Gastroesophageal sphincter (tissue), 4 donors: ENCODE data around the gene CENPX. TPM values are rescaled to one million over a fixed set of nuclear protein-coding genes. Genes with fewer than 3 reads are reported as not detected.
A peak's percentile ranks its signal among the peaks of the same experiment; 100 is the strongest.

ENCODE experiments used
- ATAC-seq: fragments of 150-250 bp; one replicate; pipeline ENCODE4 v1.9.1; 2016; ENCODE audit warnings: mild to moderate bottlenecking, moderate library complexity
- H3K27ac ChIP-seq, 4 donors: fragments of 200-600 bp; sonication (generic) in 3 of 4; 1 replicate in 3 of 4; 2 replicates in 1 of 4; pipeline ENCODE4 v1.5.1; 2016 to 2019
- H3K27me3 ChIP-seq: fragments of 200-600 bp; sonication (generic); one replicate; pipeline ENCODE4 v1.5.1; 2019
- H3K36me3 ChIP-seq, 2 donors: fragments of 200-600 bp; sonication (generic); one replicate each; pipeline ENCODE4 v1.5.1; 2019; ENCODE audit warnings: control low read depth in 1 of 2
- H3K4me1 ChIP-seq, 3 donors: fragments of 200-600 bp; sonication (generic); 1 replicate in 2 of 3; 2 replicates in 1 of 3; pipeline ENCODE4 v1.5.1; 2016 to 2019; ENCODE audit warnings: control low read depth in 2 of 3
- H3K4me3 ChIP-seq, 2 donors: fragments of 200-600 bp; sonication (generic); one replicate each; pipeline ENCODE4 v1.5.1; 2019; ENCODE audit warnings: mild to moderate bottlenecking in 1 of 2, moderate library complexity in 1 of 2
- H3K9me3 ChIP-seq, 3 donors: fragments of 200-600 bp; sonication (generic); one replicate each; pipeline ENCODE4 v1.5.1; 2017 to 2019; ENCODE audit warnings: control low read depth in 2 of 3
- CTCF ChIP-seq, 4 experiments: fragments of 200-600 bp in 2 of 4; fragments of 450-650 bp in 2 of 4; sonication (generic) in 1 of 4; IDR thresholded peaks; one replicate each; pipeline ENCODE4 v1.5.1; 2017 to 2019; ENCODE audit warnings: antibody characterized with exemption in 4 of 4, mild to moderate bottlenecking in 2 of 4, moderate library complexity in 2 of 4
- EP300 ChIP-seq: sonication (generic); formaldehyde crosslinking; IDR thresholded peaks from one replicate; pipeline ENCODE4 v1.6.1; 2017; ENCODE audit warnings: antibody characterized with exemption, mild to moderate bottlenecking
- POLR2A ChIP-seq, 2 donors: fragments of 450-650 bp; IDR thresholded peaks; one replicate each; pipeline ENCODE4 v1.6.1; 2017; ENCODE audit warnings: antibody characterized with exemption in 2 of 2, mild to moderate bottlenecking in 2 of 2, moderate library complexity in 1 of 2
- POLR2AphosphoS5 ChIP-seq: sonication (generic); formaldehyde crosslinking; IDR thresholded peaks from one replicate; pipeline ENCODE4 v1.6.1; 2017; ENCODE audit warnings: antibody characterized with exemption
- WGBS, 2 donors: methylation state at CpG; one replicate each; pipeline ENCODE4 v1.1.5; 2018; ENCODE audit warnings: low coverage in 1 of 2; 5-methylcytosine and 5-hydroxymethylcytosine counted together
- total RNA-seq, 4 donors: library from RNA; depleted of rRNA; stranded (reverse); fragments of >200 nt; gene quantifications; one replicate each; pipeline ENCODE4 v1.1.0, GENCODE V29; 2016

The CENPX gene
- total RNA-seq, 4 donors from 2014 or later: 65.3 to 110 (median 78.8) TPM

DNA sequence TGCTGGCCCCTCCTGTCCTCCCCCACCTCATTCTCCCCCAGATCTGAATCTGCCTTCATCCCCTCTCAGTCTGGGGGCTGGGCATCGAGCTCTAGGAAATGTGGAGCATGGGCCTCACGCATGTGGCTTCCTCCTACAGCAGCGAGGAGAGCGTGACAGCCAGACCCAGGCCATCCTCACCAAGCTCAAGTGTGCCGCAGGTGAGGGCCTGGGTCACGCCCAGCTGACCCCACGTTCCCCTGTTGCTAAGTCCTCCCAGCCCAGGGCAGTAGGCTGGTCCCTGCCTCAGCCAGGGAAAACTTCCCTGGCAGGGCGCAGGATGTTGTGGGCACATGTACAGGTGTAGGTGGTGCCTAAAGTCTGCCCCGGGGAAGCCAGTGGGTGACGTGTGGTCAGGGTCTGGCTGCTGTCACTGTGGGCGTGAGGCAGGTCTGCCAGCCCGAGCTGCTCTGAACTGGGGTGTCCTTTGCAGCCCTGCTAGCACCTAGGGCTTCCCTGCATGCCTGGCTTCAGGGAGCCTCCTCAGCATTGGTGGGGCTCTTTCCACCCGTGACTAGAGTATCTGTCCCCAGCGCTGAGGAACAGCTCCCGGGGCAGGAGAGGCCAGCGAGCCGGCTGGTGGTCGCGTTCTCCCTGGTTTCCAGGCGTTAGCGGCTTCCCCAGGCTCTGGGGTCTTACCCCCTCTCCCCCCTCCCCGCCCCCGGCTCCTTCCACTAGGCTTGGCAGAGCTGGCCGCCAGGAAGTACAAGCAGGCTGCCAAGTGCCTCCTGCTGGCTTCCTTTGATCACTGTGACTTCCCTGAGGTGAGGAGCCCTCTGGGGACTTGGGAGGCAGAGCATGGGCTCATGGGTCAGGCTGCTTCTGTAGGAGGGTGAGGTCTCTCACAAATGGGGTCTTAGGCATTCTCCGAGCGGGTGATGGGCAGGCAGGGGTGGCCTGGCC, 32.6 kb upstream of the CENPX start:
- Histone ChIP-seq H3K27me3 (no peaks in the 10 kb centered on the region), H3K4me1 (peaks cover 0 to 41% (median 18%) of the 10 kb centered on the region in 3 donors), H3K4me3 (no peak overlapping the region), H3K9me3 (no peaks in the 10 kb centered on the region), H3K27ac (no peak overlapping the region), H3K36me3 (peaks cover 0 to 75% of the 10 kb centered on the region in 2 donors)
- TF ChIP-seq POLR2A (IDR thresholded peaks at IDR 0.05) (no peak), CTCF (IDR thresholded peaks at IDR 0.05) (no peak), POLR2AphosphoS5 (no peak), EP300 (no peak)
- WGBS, 2 donors: 60 to 78% methylated on average over 1 to 3 of the region's 26 CpGs
- no peak for ATAC-seq

DNA sequence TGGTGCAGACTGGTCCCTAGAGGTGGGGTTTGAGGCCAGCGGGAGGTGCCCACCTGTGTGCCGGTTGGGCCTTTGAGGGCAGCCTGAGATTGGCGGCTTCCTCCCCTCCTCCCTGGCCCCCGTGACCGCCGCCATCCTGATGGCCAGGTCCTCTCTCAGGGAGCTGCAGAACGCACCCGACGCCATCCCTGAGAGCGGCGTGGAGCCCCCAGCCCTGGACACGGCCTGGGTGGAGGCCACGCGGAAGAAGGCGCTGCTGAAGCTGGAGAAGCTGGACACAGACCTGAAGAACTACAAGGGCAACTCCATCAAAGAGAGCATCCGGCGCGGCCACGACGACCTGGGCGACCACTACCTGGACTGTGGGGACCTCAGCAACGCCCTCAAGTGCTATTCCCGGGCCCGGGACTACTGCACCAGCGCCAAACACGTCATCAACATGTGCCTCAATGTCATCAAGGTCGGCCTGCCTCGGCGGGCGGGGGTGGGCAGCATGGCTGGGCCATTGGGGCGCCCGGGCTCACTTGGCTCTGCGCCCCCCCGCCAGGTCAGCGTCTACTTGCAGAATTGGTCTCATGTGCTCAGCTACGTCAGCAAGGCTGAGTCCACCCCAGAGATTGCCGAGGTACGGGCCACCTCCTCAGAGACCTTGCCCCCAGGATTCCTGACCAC, 31.8 kb upstream of the CENPX start:
- Histone ChIP-seq H3K9me3 (no peaks in the 10 kb centered on the region), H3K27ac (no peak overlapping the region), H3K4me1 (peaks cover 0 to 49% (median 25%) of the 10 kb centered on the region in 3 donors), H3K27me3 (no peaks in the 10 kb centered on the region), H3K36me3 (peaks cover 0 to 75% of the 10 kb centered on the region in 2 donors), H3K4me3 (no peak overlapping the region)
- no peak for ATAC-seq
- no peak for TF ChIP-seq POLR2A (IDR thresholded peaks at IDR 0.05)
- TF ChIP-seq CTCF (IDR thresholded peaks at IDR 0.05): no peak
- TF ChIP-seq POLR2AphosphoS5: no peak
- WGBS, 2 donors: 100% methylated on average over 1 of the region's 38 CpGs

- Histone ChIP-seq H3K9me3 (no peaks in the 10 kb centered on the region), H3K4me1 (peaks cover 0 to 54% (median 26%) of the 10 kb centered on the region in 3 donors), H3K36me3 (peaks cover 0 to 75% of the 10 kb centered on the region in 2 donors), H3K4me3 (no peak overlapping the region), H3K27me3 (no peaks in the 10 kb centered on the region), H3K27ac (no peak overlapping the region)
- ATAC-seq: no peak
- WGBS, 2 donors: 80% methylated on average over 3 of the region's 28 CpGs; no CpG with 5 or more reads in 1 of the 2 donors
- TF ChIP-seq CTCF (IDR thresholded peaks at IDR 0.05) (no peak), POLR2A (IDR thresholded peaks at IDR 0.05) (no peak), POLR2AphosphoS5 (no peak), EP300 (no peak)
Observed at GRCh38 chr17:82053556-82054263, 31.0 kb upstream of the CENPX start.

DNA sequence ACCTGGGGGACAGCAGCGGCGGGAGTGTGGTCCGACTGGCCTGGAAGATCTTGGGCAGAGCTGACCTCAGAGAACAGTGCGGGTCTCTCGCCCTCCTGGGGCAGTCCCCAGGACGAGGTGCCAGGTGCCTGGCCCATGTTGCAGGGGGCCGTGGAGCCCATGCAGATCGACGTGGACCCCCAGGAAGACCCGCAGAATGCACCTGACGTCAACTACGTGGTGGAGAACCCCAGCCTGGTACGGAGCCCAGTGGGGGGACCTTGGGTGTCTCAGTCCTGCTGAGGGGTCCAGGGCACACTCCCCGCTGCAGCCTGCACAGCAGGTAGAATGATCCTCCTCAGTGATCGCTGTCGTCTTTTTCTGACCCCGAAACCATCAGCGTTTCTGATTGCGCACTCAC, 30.5 kb upstream of the CENPX start:
- Histone ChIP-seq H3K27ac (no peak overlapping the region), H3K27me3 (no peaks in the 10 kb centered on the region), H3K4me1 (peaks cover 0 to 54% (median 26%) of the 10 kb centered on the region in 3 donors), H3K9me3 (no peaks in the 10 kb centered on the region), H3K4me3 (peak overlapping the region in 1 of 2 donors; percentile 84), H3K36me3 (peaks cover 0 to 75% of the 10 kb centered on the region in 2 donors)
- TF ChIP-seq EP300 (no peak), POLR2A (IDR thresholded peaks at IDR 0.05) (no peak), POLR2AphosphoS5 (no peak), CTCF (IDR thresholded peaks at IDR 0.05) (no peak)
- whole genome bisulfite sequencing, 2 donors: no CpG with 5 or more reads among the region's 19 CpGs
- ATAC-seq: no peak
